ENCODE data around the gene GUCY2D.

GRCh38 chr17:7982173-7982572 lies 20.2 kb upstream of the GUCY2D start:
- TF ChIP-seq CTCF (IDR thresholded peaks at IDR 0.05) (no peak), POLR2A (IDR thresholded peaks at IDR 0.05) (no peak), POLR2AphosphoS5 (IDR thresholded peaks at IDR 0.05) (no peak), EP300 (IDR thresholded peaks at IDR 0.05) (no peak)

All from upper lobe of left lung (tissue), 4 donors.